Mesenchymal stem cell (in vitro differentiated cells and primary cell): ENCODE data around the gene CC2D1B.

Source experiments
- DNase-seq: peaks from one replicate; pipeline ENCODE4 v3.0.0-alpha.2; 2013
- H2AFZ ChIP-seq: one replicate; pipeline ENCODE4 v1.6.1; 2013; ENCODE audit warnings: low read depth, mild to moderate bottlenecking, control low read depth, inconsistent platforms, low read length, moderate library complexity
- H2AK5ac ChIP-seq: 2 replicates; pipeline ENCODE4 v1.6.1; 2013; ENCODE audit warnings: low read length, moderate library complexity, mild to moderate bottlenecking, inconsistent platforms; ENCODE audit not compliant: severe bottlenecking
- H2BK120ac ChIP-seq: one replicate; pipeline ENCODE4 v1.6.1; 2013; ENCODE audit warnings: low read depth, mild to moderate bottlenecking, inconsistent platforms, low read length, moderate library complexity
- H2BK12ac ChIP-seq, 2 experiments: one replicate each; pipeline ENCODE4 v1.6.1; 2013; ENCODE audit warnings: inconsistent platforms in 2 of 2, low read length in 2 of 2, mild to moderate bottlenecking in 2 of 2, moderate library complexity in 2 of 2, control low read depth in 1 of 2
- H2BK15ac ChIP-seq: one replicate; pipeline ENCODE4 v1.6.1; 2013; ENCODE audit warnings: mild to moderate bottlenecking, low read depth, inconsistent platforms; ENCODE audit not compliant: poor library complexity, severe bottlenecking
- H2BK5ac ChIP-seq: 2 replicates; pipeline ENCODE4 v1.6.1; 2013; ENCODE audit warnings: low read depth, mild to moderate bottlenecking, low read length, control low read depth, inconsistent platforms; ENCODE audit not compliant: poor library complexity, severe bottlenecking
- H3K14ac ChIP-seq, 2 experiments: one replicate each; pipeline ENCODE4 v1.6.1; 2013; ENCODE audit warnings: inconsistent platforms in 2 of 2, low read length in 2 of 2, control low read depth in 1 of 2, mild to moderate bottlenecking in 1 of 2, moderate library complexity in 1 of 2
- H3K18ac ChIP-seq, 2 experiments: one replicate each; pipeline ENCODE4 v1.6.1; 2013; ENCODE audit warnings: inconsistent platforms in 2 of 2, low read length in 2 of 2, control low read depth in 1 of 2, low read depth in 1 of 2, mild to moderate bottlenecking in 1 of 2
- H3K23ac ChIP-seq, 2 experiments: one replicate each; pipeline ENCODE4 v1.6.1; 2013; ENCODE audit warnings: inconsistent platforms in 2 of 2, low read length in 2 of 2, mild to moderate bottlenecking in 2 of 2, moderate library complexity in 2 of 2, control low read depth in 1 of 2
- H3K27ac ChIP-seq: 2 replicates; pipeline ENCODE4 v1.5.1; 2013; ENCODE audit warnings: mild to moderate bottlenecking, moderate library complexity, low read length, control low read depth, inconsistent platforms; ENCODE audit not compliant: poor library complexity, severe bottlenecking
- H3K27me3 ChIP-seq, 2 experiments: 2 replicates each; pipeline versions ENCODE4 v1.6.1 to v1.7.0; 2013; ENCODE audit warnings: low read length in 2 of 2, mild to moderate bottlenecking in 2 of 2, moderate library complexity in 2 of 2, control low read depth in 1 of 2, inconsistent platforms in 1 of 2; ENCODE audit not compliant: control insufficient read depth in 1 of 2, insufficient read depth in 1 of 2
- H3K36me3 ChIP-seq, 2 experiments: 2 replicates each; pipeline versions ENCODE4 v1.6.1 to v1.7.0; 2013; ENCODE audit warnings: low read length in 2 of 2, control low read depth in 1 of 2, inconsistent platforms in 1 of 2, low read depth in 1 of 2, mild to moderate bottlenecking in 1 of 2; ENCODE audit not compliant: insufficient read depth in 2 of 2, control insufficient read depth in 1 of 2
- H3K4ac ChIP-seq, 2 experiments: one replicate each; pipeline ENCODE4 v1.6.1; 2013; ENCODE audit warnings: inconsistent platforms in 2 of 2, low read length in 2 of 2, mild to moderate bottlenecking in 2 of 2, moderate library complexity in 2 of 2, control low read depth in 1 of 2, low read depth in 1 of 2
- H3K4me1 ChIP-seq: 2 replicates; pipeline ENCODE4 v1.6.1; 2013; ENCODE audit warnings: low read depth, low read length, control low read depth; ENCODE audit not compliant: control insufficient read depth, insufficient read depth
- H3K4me2 ChIP-seq: 2 replicates; pipeline ENCODE4 v1.6.1; 2013; ENCODE audit warnings: low read length, mild to moderate bottlenecking, inconsistent platforms; ENCODE audit not compliant: poor library complexity, severe bottlenecking
- H3K4me3 ChIP-seq, 2 experiments: 2 replicates each; pipeline versions ENCODE4 v1.5.1 to v1.7.0; 2013; ENCODE audit warnings: low read length in 2 of 2, mild to moderate bottlenecking in 2 of 2, control low read depth in 1 of 2, low read depth in 1 of 2; ENCODE audit not compliant: insufficient read depth in 1 of 2
- H3K79me1 ChIP-seq: replicated peaks from 2 replicates; pipeline ENCODE4 v1.6.1; 2013; ENCODE audit warnings: mild to moderate bottlenecking, control low read depth, low read length, inconsistent platforms; ENCODE audit not compliant: poor library complexity, severe bottlenecking
- H3K9ac ChIP-seq: 2 replicates; pipeline ENCODE4 v1.7.0; 2013; ENCODE audit warnings: mild to moderate bottlenecking, low read length, moderate library complexity
- H3K9me3 ChIP-seq: 2 replicates; pipeline ENCODE4 v1.7.0; 2013; ENCODE audit warnings: mild to moderate bottlenecking, low read length; ENCODE audit not compliant: control insufficient read depth
- H4K8ac ChIP-seq: one replicate; pipeline ENCODE4 v1.6.1; 2013; ENCODE audit warnings: inconsistent platforms, mild to moderate bottlenecking, low read length, moderate library complexity
- H4K91ac ChIP-seq: one replicate; pipeline ENCODE4 v1.6.1; 2013; ENCODE audit warnings: mild to moderate bottlenecking, low read length, inconsistent platforms
- WGBS: methylation state at CpG from one replicate; pipeline ENCODE4 v1.1.7; 2013; ENCODE audit warnings: mixed read lengths; 5-methylcytosine and 5-hydroxymethylcytosine counted together

CC2D1B gene

GRCh38 chr1:52346653-52347052 lies 19.4 kb downstream of the CC2D1B start:
- no peak overlapping the region for H3K9ac ChIP-seq
- 99% methylated on average over 4 of the region's 4 CpGs for WGBS

GRCh38 chr1:52345252-52345651 lies 20.8 kb downstream of the CC2D1B start:
- 91% methylated on average over 1 of the region's 2 CpGs for WGBS
- Histone ChIP-seq H2BK5ac (no peak overlapping the region), H2BK120ac (no peak overlapping the region), H4K8ac (peak overlapping the region; percentile 7), H2AK5ac (no peak overlapping the region), H2AFZ (no peak overlapping the region), H3K9ac (no peak overlapping the region), H3K79me1 (no peaks in the 10 kb centered on the region), H2BK12ac (no peak overlapping the region), H3K9me3 (no peaks in the 10 kb centered on the region), H2BK15ac (no peak overlapping the region), H3K23ac (no peak overlapping the region), H4K91ac (no peak overlapping the region), H3K4me2 (no peak overlapping the region), H3K4ac (no peak overlapping the region), H3K18ac (no peak overlapping the region), H3K4me3 (no peak overlapping the region), H3K27ac (no peak overlapping the region), H3K36me3 (peaks cover 10 to 25% of the 10 kb centered on the region in 2 experiments), H3K4me1 (peaks cover 2% of the 10 kb centered on the region), H3K14ac (no peak overlapping the region), H3K27me3 (no peaks in the 10 kb centered on the region)
- DNase-seq = no peak

More at GRCh38 chr1:52346653-52347052, 19.4 kb downstream of the CC2D1B start:
- Histone ChIP-seq H3K14ac (no peak overlapping the region), H4K91ac (no peak overlapping the region), H2BK12ac (no peak overlapping the region), H4K8ac (no peak overlapping the region), H3K4me3 (no peak overlapping the region), H3K27me3 (no peaks in the 10 kb centered on the region), H2BK15ac (no peak overlapping the region), H2AK5ac (no peak overlapping the region), H2BK5ac (no peak overlapping the region), H3K79me1 (no peaks in the 10 kb centered on the region), H3K36me3 (peaks cover 14 to 31% of the 10 kb centered on the region in 2 experiments), H3K9me3 (no peaks in the 10 kb centered on the region), H3K18ac (no peak overlapping the region), H3K4me1 (peaks cover 2% of the 10 kb centered on the region), H3K4me2 (no peak overlapping the region), H3K23ac (no peak overlapping the region), H3K27ac (no peak overlapping the region), H3K4ac (no peak overlapping the region), H2AFZ (no peak overlapping the region), H2BK120ac (no peak overlapping the region)
- DNase-seq = no peak

DNA sequence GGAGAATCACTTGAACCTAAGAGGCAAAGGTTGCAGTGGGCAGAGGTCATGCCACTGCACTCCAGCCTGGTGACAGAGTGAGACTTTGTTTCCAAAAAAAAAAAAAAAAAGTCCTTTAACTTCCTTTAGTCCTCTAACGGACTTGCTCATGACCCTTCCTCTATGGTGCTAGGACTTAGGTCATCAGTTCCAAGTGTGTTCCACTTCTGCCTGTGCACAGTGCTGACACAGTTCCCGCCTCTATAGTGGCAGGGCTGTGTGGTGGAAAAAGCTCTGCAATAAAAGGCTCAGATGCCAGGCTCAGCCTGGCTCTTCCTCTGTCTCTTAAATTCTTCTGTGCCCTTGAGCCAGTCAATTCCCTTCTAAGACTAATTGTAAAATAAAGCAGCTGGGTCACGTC lies 22.0 kb downstream of the CC2D1B start:
- H3K9me3 ChIP-seq = no peaks in the 10 kb centered on the region
- DNase-seq = no peak
- H4K8ac ChIP-seq = no peak overlapping the region
- no peaks in the 10 kb centered on the region for H3K79me1 ChIP-seq
- H3K23ac ChIP-seq = no peak overlapping the region
- H3K4ac ChIP-seq = no peak overlapping the region
- H3K27ac ChIP-seq = no peak overlapping the region
- no peak overlapping the region for H3K18ac ChIP-seq
- no peak overlapping the region for H2BK12ac ChIP-seq
- no peak overlapping the region for H3K4me3 ChIP-seq
- no peaks in the 10 kb centered on the region for H3K27me3 ChIP-seq
- peaks cover 5 to 32% of the 10 kb centered on the region in 2 experiments for H3K36me3 ChIP-seq
- no peak overlapping the region for H3K4me2 ChIP-seq
- no peak overlapping the region for H3K14ac ChIP-seq
- H2BK15ac ChIP-seq = no peak overlapping the region
- H4K91ac ChIP-seq = no peak overlapping the region
- H2AFZ ChIP-seq = no peak overlapping the region
- no peak overlapping the region for H2BK120ac ChIP-seq
- H2AK5ac ChIP-seq = no peak overlapping the region
- no peak overlapping the region for H3K9ac ChIP-seq
- H3K4me1 ChIP-seq = peaks cover 2% of the 10 kb centered on the region
- no peak overlapping the region for H2BK5ac ChIP-seq
- 82% methylated on average over 3 of the region's 3 CpGs for WGBS

DNA sequence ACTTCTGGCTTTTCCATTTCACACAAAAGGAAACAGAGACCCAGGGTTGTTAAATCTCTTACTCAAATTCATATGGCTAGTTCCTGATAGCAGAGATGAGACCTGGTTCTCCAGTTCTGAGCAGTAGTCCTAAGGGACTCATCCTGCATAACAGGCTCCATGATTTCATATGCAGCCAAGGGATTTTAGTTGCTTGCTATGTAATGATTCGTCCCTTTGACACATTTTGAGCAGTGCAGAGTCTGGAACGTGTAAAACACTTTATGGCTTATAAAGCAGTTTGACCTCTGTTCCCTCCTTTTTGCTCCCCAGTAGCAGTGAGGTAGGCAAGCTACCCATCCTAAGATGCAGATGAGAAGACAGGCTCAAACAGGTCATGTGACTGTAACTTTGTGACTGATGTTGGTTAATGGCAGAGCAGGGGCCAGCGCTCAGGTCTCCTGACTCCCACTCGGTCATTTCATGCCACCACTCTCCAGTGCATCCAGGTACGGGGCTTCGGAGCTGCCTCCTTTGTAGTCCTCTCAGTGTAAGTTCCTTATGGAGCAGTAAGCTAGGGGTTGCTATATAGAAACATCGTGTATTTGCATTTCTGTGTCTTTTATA lies 24.2 kb downstream of the CC2D1B start:
- Histone ChIP-seq H2AFZ (no peak overlapping the region), H3K36me3 (peaks cover 5 to 40% of the 10 kb centered on the region in 2 experiments), H2BK15ac (no peak overlapping the region), H3K14ac (no peak overlapping the region), H3K9me3 (no peaks in the 10 kb centered on the region), H2BK12ac (no peak overlapping the region), H3K9ac (no peak overlapping the region), H3K27ac (no peak overlapping the region), H2AK5ac (no peak overlapping the region), H3K79me1 (no peaks in the 10 kb centered on the region), H3K4me2 (no peak overlapping the region), H2BK120ac (no peak overlapping the region), H4K8ac (no peak overlapping the region), H3K27me3 (no peaks in the 10 kb centered on the region), H3K4ac (no peak overlapping the region), H3K23ac (no peak overlapping the region), H3K4me1 (no peaks in the 10 kb centered on the region), H3K4me3 (no peak overlapping the region), H3K18ac (no peak overlapping the region), H4K91ac (no peak overlapping the region), H2BK5ac (no peak overlapping the region)
- no peak for DNase-seq
- 89% methylated on average over 4 of the region's 7 CpGs for WGBS
